ENCODE measurements around the gene ROS1.

GRCh38 chr6:117401799-117402198 is 23.9 kb downstream of the ROS1 start:
- TF ChIP-seq EZH2 (IDR thresholded peaks at IDR 0.05; ENCODE audit: borderline replicate concordance, low read length), result no peak
- no peak for TF ChIP-seq CTCF (IDR thresholded peaks at IDR 0.05; ENCODE audit: low read length)

Measured in OCI-LY1 (cell line).